ENCODE results near the gene PTGES.

The PTGES gene, protein sequence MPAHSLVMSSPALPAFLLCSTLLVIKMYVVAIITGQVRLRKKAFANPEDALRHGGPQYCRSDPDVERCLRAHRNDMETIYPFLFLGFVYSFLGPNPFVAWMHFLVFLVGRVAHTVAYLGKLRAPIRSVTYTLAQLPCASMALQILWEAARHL

GRCh38 chr9:129752900-129753729 lies at the start of gene PTGES:
Gene PTGES, minus strand, starts transcription at chr9:129753042. Its CDS starts 30 bp downstream, at chr9:129753012.
- in situ Hi-C loops (cut with MboI; ENCODE audit: low sequenced_read_pairs), result no loop called here

DNA sequence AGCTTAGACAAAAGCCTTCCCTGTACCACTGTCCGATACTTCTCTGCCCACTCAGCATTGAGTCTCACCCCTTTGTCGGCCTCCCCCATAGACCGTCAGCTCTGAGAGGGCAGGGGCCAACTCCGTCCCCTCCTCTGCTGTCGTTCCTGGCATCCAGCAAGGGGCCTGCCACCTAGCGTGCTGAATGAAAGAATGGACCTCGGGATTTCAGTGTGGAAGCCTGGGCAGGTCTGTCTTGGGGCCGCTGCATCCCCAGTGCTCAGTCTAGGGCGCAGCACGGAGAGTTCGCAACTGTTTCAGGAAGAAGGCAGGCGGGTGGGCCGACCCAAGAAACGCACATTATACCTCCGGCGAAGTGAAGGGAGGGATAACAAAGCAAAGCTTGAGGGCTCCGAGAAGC lies 48.7 kb upstream of the PTGES start:
- in situ Hi-C loops (cut with MboI; ENCODE audit: low sequenced_read_pairs), result no loop called here

DNA sequence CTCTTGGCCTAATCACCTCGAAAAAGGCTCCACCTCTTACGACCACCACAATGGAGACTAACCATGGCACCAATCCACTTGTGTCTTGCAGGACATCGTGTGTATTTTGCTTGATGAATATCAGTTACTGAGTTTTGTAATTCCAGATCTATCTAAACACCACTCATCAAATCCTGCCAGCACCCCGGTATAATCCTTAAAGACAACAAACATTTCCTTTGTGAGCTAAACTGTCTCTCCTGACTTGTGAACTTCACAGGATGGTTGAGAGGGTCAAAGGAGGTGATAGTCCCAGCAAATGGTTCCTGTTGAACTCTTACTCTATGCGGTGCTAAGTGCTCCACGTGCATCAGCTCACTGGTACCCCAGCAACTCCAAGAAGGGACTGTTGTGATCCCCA lies 46.1 kb upstream of the PTGES start:
- in situ Hi-C loops (cut with MboI; ENCODE audit: low sequenced_read_pairs), result loop anchor here (25.0 kb wide), 1 partner anchor 662 kb away; no protein-coding TSS in a partner anchor

DNA sequence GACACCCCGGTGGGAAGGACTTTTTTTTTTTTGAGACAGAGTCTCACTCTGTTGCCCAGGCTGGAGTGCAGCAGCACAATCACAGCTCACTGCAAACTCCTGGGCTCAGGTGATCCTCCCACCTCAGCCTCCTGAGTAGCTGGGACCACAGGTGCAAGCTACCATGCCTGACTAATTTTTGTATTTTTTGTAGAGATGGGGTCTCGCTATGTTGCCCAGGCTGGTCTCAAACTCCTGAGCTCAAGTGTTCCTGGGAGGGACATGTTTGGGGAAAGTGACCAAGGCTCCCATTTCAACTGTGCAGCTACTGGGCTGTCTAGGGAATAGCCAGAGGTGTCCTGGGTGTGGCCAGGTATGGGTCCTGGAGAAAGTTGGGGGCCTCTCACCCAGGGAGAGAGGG lies 43.2 kb upstream of the PTGES start:
- in situ Hi-C loops (cut with MboI; ENCODE audit: low sequenced_read_pairs), result loop anchor here (25.0 kb wide), 1 partner anchor 659 kb away; no protein-coding TSS in a partner anchor

DNA sequence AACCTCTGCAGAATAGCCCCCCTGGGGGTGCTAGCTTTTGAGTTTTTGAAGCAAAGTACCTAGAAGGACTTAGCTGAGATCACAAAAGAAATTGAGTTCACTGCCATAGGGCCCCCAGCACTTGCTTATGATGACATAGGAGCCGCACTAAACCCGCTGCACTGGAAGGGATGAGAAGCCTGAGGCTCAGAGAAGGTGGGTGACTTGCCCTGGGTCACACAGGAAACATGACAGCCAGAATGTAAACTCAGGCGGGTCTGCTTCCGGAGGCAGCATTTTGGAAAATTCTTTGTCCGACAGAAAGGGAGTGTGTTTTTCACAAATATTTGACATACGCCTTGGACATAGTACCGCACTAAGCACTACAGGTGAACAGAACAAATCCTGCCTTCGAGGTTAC lies 41.7 kb upstream of the PTGES start:
- in situ Hi-C loops (cut with MboI; ENCODE audit: low sequenced_read_pairs), result loop anchor here (25.0 kb wide), 1 partner anchor 657 kb away; no protein-coding TSS in a partner anchor

- in situ Hi-C loops (cut with MboI; ENCODE audit: low sequenced_read_pairs), result loop anchor here (10.0 to 25.0 kb wide), 2 partner anchors 152 to 649 kb away; no protein-coding TSS in a partner anchor
Measured at GRCh38 chr9:129786481-129786880, 33.6 kb upstream of the PTGES start.

- in situ Hi-C loops (cut with MboI; ENCODE audit: low sequenced_read_pairs), result loop anchor here (10.0 to 25.0 kb wide), 2 partner anchors 151 to 649 kb away; no protein-coding TSS in a partner anchor
Measured at GRCh38 chr9:129785866-129786265, 33.0 kb upstream of the PTGES start.

- in situ Hi-C loops (cut with MboI; ENCODE audit: low sequenced_read_pairs), result loop anchor here (5.0 to 25.0 kb wide), 3 partner anchors 48 to 648 kb away; no protein-coding TSS in a partner anchor
Measured at GRCh38 chr9:129784970-129785369, 32.1 kb upstream of the PTGES start.

GRCh38 chr9:129783516-129784361 lies 30.9 kb upstream of the PTGES start:
- in situ Hi-C loops (cut with MboI; ENCODE audit: low sequenced_read_pairs), result loop anchor here (5.0 to 25.0 kb wide), 3 partner anchors 46 to 646 kb away; no protein-coding TSS in a partner anchor

DNA sequence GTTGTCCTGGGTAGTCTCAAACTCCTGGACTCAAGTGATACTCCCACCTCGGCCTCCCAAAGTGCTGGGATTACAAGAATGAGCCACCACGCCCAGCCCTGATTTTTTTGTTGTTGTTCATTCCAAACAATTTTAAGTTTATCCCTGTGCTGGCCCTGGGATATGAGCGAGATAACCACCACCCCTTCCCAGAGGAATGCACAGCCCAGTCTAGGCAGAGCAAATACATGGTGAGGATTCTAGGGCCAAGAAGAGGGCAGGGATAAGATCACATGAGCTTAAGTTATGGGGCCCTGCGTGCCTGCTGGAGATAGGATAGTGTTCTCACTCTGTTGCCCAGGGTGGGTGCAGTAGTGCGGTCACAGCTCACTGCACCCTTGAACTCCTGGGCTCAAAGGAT lies 29.1 kb upstream of the PTGES start:
- in situ Hi-C loops (cut with MboI; ENCODE audit: low sequenced_read_pairs), result loop anchor here (5.0 to 25.0 kb wide), 3 partner anchors 45 to 645 kb away; no protein-coding TSS in a partner anchor

GRCh38 chr9:129781131-129781530 lies 28.3 kb upstream of the PTGES start:
- in situ Hi-C loops (cut with MboI; ENCODE audit: low sequenced_read_pairs), result loop anchor here (5.0 to 25.0 kb wide), 3 partner anchors 44 to 644 kb away; no protein-coding TSS in a partner anchor

DNA sequence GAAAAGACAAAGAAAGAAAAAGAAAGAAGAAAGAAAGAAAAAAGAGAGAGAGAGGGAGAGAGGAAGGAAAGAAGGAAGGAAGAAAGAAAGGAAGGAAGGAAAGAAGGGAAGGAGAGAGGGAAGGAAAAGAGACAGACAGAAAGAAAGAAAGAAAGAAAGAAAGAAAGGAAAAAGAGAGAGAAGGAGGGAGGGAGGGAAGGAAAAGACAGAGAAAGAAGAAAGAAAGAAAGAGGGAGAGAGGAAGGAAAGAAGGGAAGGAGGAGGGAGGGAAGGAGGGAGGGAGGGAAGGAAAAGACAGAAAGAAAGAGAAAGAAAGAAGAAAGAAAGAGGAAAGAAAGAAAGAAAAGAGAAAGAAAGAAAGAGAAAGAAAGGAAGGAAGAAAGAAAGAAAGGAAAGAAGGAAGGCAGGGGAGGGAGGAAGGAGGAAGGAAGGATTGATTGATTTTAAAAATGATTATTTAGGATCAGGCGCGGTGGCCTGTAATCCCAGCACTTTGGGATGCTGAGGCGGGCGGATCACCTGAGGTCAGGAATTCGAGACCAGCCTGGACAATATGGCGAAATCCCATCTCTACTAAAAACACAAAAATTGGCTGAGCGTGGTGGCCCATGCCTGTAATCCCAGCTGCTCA lies 26.8 kb upstream of the PTGES start:
- in situ Hi-C loops (cut with MboI; ENCODE audit: low sequenced_read_pairs), result loop anchor here (5.0 to 25.0 kb wide), 3 partner anchors 42 to 642 kb away; no protein-coding TSS in a partner anchor

DNA sequence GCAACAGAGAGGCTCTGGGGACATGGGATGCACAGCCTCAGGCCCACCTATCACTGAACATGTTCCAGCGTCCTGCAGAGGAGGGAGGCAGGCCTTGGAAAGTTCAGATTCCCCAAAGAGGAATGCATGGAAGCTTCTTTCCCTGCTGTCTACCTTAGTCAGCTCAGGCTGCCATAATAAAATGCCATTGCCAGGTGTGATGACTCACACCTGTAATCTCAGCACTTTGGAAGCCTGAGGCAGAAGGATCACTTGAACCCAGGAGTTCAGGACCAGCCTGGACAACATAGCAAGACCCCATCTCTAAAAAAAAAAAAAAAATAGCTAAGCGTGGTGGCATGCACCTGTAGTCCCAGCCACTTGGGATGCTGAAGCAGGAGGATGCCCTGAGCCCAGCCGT lies 25.6 kb upstream of the PTGES start:
- in situ Hi-C loops (cut with MboI; ENCODE audit: low sequenced_read_pairs), result loop anchor here (25.0 kb wide), 1 partner anchor 641 kb away; no protein-coding TSS in a partner anchor

DNA sequence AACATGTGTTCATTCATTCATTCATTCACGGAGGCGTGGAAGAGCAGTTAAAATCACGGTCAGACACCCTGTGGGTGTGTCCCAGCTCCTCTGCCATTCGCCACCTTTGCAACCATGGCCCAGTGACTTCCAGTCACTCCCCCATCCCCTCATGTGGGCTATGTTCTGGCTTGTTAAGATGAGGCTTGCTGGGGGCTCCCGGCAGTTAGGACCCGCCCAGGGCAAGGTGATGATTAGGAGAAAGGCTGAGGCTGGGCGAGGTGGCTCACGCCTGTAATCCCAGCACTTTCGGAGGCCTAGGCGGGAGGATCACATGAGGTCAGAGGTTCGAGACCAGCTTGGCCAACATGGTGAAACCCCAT lies 24.9 kb upstream of the PTGES start:
- in situ Hi-C loops (cut with MboI; ENCODE audit: low sequenced_read_pairs), result loop anchor here (25.0 kb wide), 1 partner anchor 640 kb away; no protein-coding TSS in a partner anchor

DNA sequence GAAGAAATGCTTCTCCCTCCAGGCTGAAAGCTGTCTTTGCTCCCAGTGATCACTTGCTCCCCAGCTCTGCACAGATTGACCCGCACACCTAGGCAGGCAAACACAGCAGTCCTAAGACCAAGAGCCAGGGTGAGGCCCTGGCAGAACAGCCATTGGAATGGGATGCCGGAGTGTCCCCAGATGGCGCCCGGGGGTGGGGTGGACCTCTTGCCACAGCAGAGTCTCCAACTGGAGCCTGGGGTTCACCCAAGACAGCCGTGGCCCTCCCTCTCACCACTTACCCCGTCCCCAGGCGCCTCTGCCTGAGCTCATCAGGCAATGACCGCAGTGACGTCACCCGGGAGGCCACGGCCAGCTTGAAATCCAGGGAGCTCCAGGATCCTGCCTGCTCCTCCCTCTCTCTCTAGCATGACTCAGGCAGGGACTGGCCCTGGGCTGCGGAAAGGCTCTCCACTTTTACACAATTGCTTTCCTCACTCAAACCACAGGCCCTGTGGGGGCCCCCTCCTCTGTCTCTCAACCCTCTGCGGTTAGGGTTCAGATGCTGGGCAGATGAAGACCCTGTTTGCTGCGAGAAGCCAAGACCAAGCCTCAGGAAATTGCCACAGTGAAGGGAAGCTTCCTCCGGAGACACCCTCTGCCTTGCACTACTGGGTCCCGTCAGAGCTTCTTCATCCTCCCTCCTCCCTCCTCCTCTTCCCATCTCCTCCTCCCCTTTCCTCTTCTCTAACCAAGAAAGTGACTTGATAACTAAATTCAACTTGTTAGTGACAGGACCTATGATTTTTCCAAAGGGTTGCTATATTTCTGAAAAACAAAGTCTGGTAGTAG lies 24.3 kb upstream of the PTGES start:
- in situ Hi-C loops (cut with MboI; ENCODE audit: low sequenced_read_pairs), result loop anchor here (25.0 kb wide), 1 partner anchor 640 kb away; no protein-coding TSS in a partner anchor

DNA sequence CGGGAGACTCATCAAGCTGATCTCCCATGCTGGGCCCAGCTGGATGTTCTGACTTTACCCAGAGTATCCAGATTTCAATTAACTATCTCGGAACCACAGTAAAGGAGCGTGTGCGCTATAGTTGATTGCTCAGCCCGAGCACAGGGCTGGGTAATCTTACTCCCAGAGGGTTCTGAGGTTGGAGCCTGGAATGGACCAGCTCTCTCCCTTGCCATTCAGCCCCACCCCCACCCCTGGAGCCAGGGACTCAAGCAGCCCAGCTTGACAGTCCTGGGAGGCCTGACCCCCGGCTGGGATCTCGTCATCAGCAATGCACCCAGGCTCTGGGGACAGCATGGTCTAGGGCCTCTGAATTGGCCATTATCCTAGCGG lies 23.7 kb upstream of the PTGES start:
- in situ Hi-C loops (cut with MboI; ENCODE audit: low sequenced_read_pairs), result loop anchor here (25.0 kb wide), 1 partner anchor 639 kb away; no protein-coding TSS in a partner anchor

GRCh38 chr9:129776096-129776495 lies 23.3 kb upstream of the PTGES start:
- in situ Hi-C loops (cut with MboI; ENCODE audit: low sequenced_read_pairs), result loop anchor here (25.0 kb wide), 1 partner anchor 639 kb away; no protein-coding TSS in a partner anchor

DNA sequence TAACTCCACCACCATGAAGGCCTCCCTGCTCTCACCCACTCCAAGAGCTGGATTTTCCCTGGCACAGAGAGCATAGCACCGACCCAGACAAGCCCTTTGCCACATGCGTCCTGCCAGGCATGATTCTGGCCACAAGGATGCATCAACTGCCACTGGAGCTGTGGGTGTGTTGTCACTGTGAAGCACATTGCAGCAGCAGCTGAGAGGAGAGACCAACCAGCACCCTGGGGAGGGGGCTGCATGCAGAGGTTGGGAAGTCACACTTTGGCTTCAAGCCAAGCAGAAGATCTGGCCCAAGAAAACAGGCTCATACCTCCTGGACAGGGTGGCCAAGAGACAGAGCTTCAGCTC lies 22.6 kb upstream of the PTGES start:
- in situ Hi-C loops (cut with MboI; ENCODE audit: low sequenced_read_pairs), result loop anchor here (25.0 kb wide), 1 partner anchor 638 kb away; no protein-coding TSS in a partner anchor

All from HL-60/S4 treated with phorbol 12-myristate 13-acetate at 8.2 ng/mL for 4 days and 3 days (cell line).